A673 (cell line): ENCODE data around the gene ATRNL1.

Source experiments
- CTCF ChIP-seq: fragments of 300-800, 200-600 bp; sonication (generic); conservative IDR thresholded peaks from 2 replicates; pipeline ENCODE4 v1.5.1; 2017; ENCODE audit warnings: low read depth, mild to moderate bottlenecking, antibody characterized with exemption, low read length, moderate library complexity, mixed read lengths
- EZH2 ChIP-seq: fragments of 200-600 bp; sonication (generic); IDR thresholded peaks from 2 replicates; pipeline ENCODE4 v1.6.1; 2017; ENCODE audit warnings: borderline replicate concordance, low read depth, mild to moderate bottlenecking, mixed read lengths, antibody characterized with exemption, low read length; ENCODE audit not compliant: poor library complexity, severe bottlenecking

GRCh38 chr10:115801457-115801856 lies 708.3 kb downstream of the ATRNL1 start:
- TF ChIP-seq CTCF (no peak), EZH2 (no peak)
